ENCODE results near the gene EIF4E.

EIF4E gene

GRCh38 chr4:98939892-98940298, 11.0 kb upstream of the EIF4E start:
- no peaks in the 10 kb centered on the region for H3K36me3 ChIP-seq (ENCODE audit: insufficient read depth, low read length)
- H3K79me2 ChIP-seq (ENCODE audit: insufficient read depth, low read length) = no peaks in the 10 kb centered on the region
- H3K9ac ChIP-seq (ENCODE audit: low read length) = no peak overlapping the region
- no peak overlapping the region for H2AFZ ChIP-seq (ENCODE audit: low read length)
- no peak overlapping the region for H3K27ac ChIP-seq (ENCODE audit: low read depth, low read length, poor library complexity, severe bottlenecking)
- no peaks in the 10 kb centered on the region for H3K4me1 ChIP-seq (ENCODE audit: insufficient read depth, low read length, severe bottlenecking)
- H4K20me1 ChIP-seq (ENCODE audit: insufficient read depth, low read length) = no peaks in the 10 kb centered on the region
- no peak overlapping the region for H3K4me2 ChIP-seq (ENCODE audit: low read length)
- H3F3A ChIP-seq (ENCODE audit: insufficient read depth, low read length) = no peaks in the 10 kb centered on the region
- no peak overlapping the region for H3K4me3 ChIP-seq (ENCODE audit: low read depth, low read length, poor library complexity, severe bottlenecking)
- H3K27me3 ChIP-seq (ENCODE audit: insufficient read depth, low read length) = no peaks in the 10 kb centered on the region
- H3K9me3 ChIP-seq (ENCODE audit: low read length) = no peaks in the 10 kb centered on the region
- H3K9me2 ChIP-seq (ENCODE audit: low read depth, low read length) = no peaks in the 10 kb centered on the region
- TF ChIP-seq EZH2 (IDR thresholded peaks at IDR 0.05; ENCODE audit: borderline replicate concordance, low read length) (no peak), CTCF (IDR thresholded peaks at IDR 0.05; ENCODE audit: low read length) (peak; percentile 72)

GRCh38 chr4:98939438-98939837, 10.5 kb upstream of the EIF4E start:
- Histone ChIP-seq H3K9me3 (ENCODE audit: low read length) (no peaks in the 10 kb centered on the region), H3K79me2 (ENCODE audit: insufficient read depth, low read length) (no peaks in the 10 kb centered on the region), H3K36me3 (ENCODE audit: insufficient read depth, low read length) (no peaks in the 10 kb centered on the region), H3K27me3 (ENCODE audit: insufficient read depth, low read length) (no peaks in the 10 kb centered on the region), H3K4me1 (ENCODE audit: insufficient read depth, low read length, severe bottlenecking) (no peaks in the 10 kb centered on the region), H4K20me1 (ENCODE audit: insufficient read depth, low read length) (no peaks in the 10 kb centered on the region), H3K4me2 (ENCODE audit: low read length) (no peak overlapping the region), H2AFZ (ENCODE audit: low read length) (no peak overlapping the region), H3K9ac (ENCODE audit: low read length) (no peak overlapping the region), H3K4me3 (ENCODE audit: low read depth, low read length, poor library complexity, severe bottlenecking) (no peak overlapping the region), H3F3A (ENCODE audit: insufficient read depth, low read length) (no peaks in the 10 kb centered on the region), H3K9me2 (ENCODE audit: low read depth, low read length) (no peaks in the 10 kb centered on the region), H3K27ac (ENCODE audit: low read depth, low read length, poor library complexity, severe bottlenecking) (no peak overlapping the region)
- TF ChIP-seq CTCF (IDR thresholded peaks at IDR 0.05; ENCODE audit: low read length) (no peak), EZH2 (IDR thresholded peaks at IDR 0.05; ENCODE audit: borderline replicate concordance, low read length) (no peak)

- no peaks in the 10 kb centered on the region for H3K9me3 ChIP-seq (ENCODE audit: low read length)
- no peaks in the 10 kb centered on the region for H3K4me1 ChIP-seq (ENCODE audit: insufficient read depth, low read length, severe bottlenecking)
- no peak overlapping the region for H3K9ac ChIP-seq (ENCODE audit: low read length)
- no peak overlapping the region for H2AFZ ChIP-seq (ENCODE audit: low read length)
- H3K36me3 ChIP-seq (ENCODE audit: insufficient read depth, low read length) = no peaks in the 10 kb centered on the region
- no peak overlapping the region for H3K4me3 ChIP-seq (ENCODE audit: low read depth, low read length, poor library complexity, severe bottlenecking)
- no peaks in the 10 kb centered on the region for H3K27me3 ChIP-seq (ENCODE audit: insufficient read depth, low read length)
- no peak overlapping the region for H3K4me2 ChIP-seq (ENCODE audit: low read length)
- H3F3A ChIP-seq (ENCODE audit: insufficient read depth, low read length) = no peaks in the 10 kb centered on the region
- H4K20me1 ChIP-seq (ENCODE audit: insufficient read depth, low read length) = no peaks in the 10 kb centered on the region
- H3K79me2 ChIP-seq (ENCODE audit: insufficient read depth, low read length) = no peaks in the 10 kb centered on the region
- TF ChIP-seq EZH2 (IDR thresholded peaks at IDR 0.05; ENCODE audit: borderline replicate concordance, low read length) (no peak), CTCF (IDR thresholded peaks at IDR 0.05; ENCODE audit: low read length) (no peak)
- no peak overlapping the region for H3K27ac ChIP-seq (ENCODE audit: low read depth, low read length, poor library complexity, severe bottlenecking)
- no peaks in the 10 kb centered on the region for H3K9me2 ChIP-seq (ENCODE audit: low read depth, low read length)
Measured at GRCh38 chr4:98937986-98938720, 9.2 kb upstream of the EIF4E start.

Measured in OCI-LY1 (cell line).